Hepatocyte (in vitro differentiated cells): Measurements from ENCODE around the gene STK38. TPM values are rescaled to one million over a fixed set of nuclear protein-coding genes. Genes with fewer than 3 reads are reported as not detected.

Experiments used
- DNase-seq: peaks from one replicate; pipeline ENCODE4 v3.0.0-alpha.2; 2016; ENCODE audit warnings: low spot score
- H2AFZ ChIP-seq: fragments of 200-600 bp; sonication (generic); 2 replicates; pipeline ENCODE4 v1.6.0; 2016; ENCODE audit warnings: antibody characterized with exemption, mild to moderate bottlenecking
- H3K27ac ChIP-seq: fragments of 200-600 bp; sonication (generic); 2 replicates; pipeline ENCODE4 v1.5.1; 2016; ENCODE audit warnings: mild to moderate bottlenecking
- H3K27me3 ChIP-seq: fragments of 200-600 bp; sonication (generic); 2 replicates; pipeline ENCODE4 v1.6.1; 2016
- H3K36me3 ChIP-seq: fragments of 200-600 bp; sonication (generic); replicated peaks from 2 replicates; pipeline ENCODE4 v1.5.1; 2016; ENCODE audit warnings: low read depth; ENCODE audit not compliant: insufficient read depth
- H3K4me1 ChIP-seq: fragments of 200-600 bp; sonication (generic); 2 replicates; pipeline ENCODE4 v1.5.1; 2016; ENCODE audit warnings: mild to moderate bottlenecking, moderate library complexity; ENCODE audit not compliant: insufficient read depth
- H3K4me2 ChIP-seq: fragments of 200-600 bp; sonication (generic); 2 replicates; pipeline ENCODE4 v1.6.0; 2016
- H3K4me3 ChIP-seq: fragments of 200-600 bp; sonication (generic); 2 replicates; pipeline ENCODE4 v1.5.1; 2016; ENCODE audit warnings: mild to moderate bottlenecking
- H3K79me2 ChIP-seq: fragments of 200-600 bp; sonication (generic); 2 replicates; pipeline ENCODE4 v1.6.0; 2017; ENCODE audit warnings: mild to moderate bottlenecking
- H3K9me2 ChIP-seq: fragments of 200-600 bp; sonication (generic); replicated peaks from 2 replicates; pipeline ENCODE4 v1.6.0; 2017; ENCODE audit warnings: mild to moderate bottlenecking; ENCODE audit not compliant: insufficient read depth
- H3K9me3 ChIP-seq: fragments of 200-600 bp; sonication (generic); 2 replicates; pipeline ENCODE4 v1.5.1; 2016; ENCODE audit warnings: low read depth, mild to moderate bottlenecking
- H4K20me1 ChIP-seq: fragments of 200-600 bp; sonication (generic); 2 replicates; pipeline ENCODE4 v1.6.0; 2016; ENCODE audit warnings: mild to moderate bottlenecking; ENCODE audit not compliant: insufficient read depth, poor library complexity, severe bottlenecking
- CTCF ChIP-seq: fragments of 200-600 bp; sonication (generic); IDR thresholded peaks from 2 replicates; pipeline ENCODE4 v1.5.1; 2016; ENCODE audit warnings: antibody characterized with exemption, mild to moderate bottlenecking; ENCODE audit not compliant: poor library complexity
- EZH2 ChIP-seq: fragments of 200-600 bp; sonication (generic); IDR thresholded peaks from 2 replicates; pipeline ENCODE4 v1.6.1; 2016; ENCODE audit warnings: antibody characterized with exemption, mild to moderate bottlenecking, borderline replicate concordance
- EZH2phosphoT487 ChIP-seq: fragments of 200-600 bp; sonication (generic); IDR thresholded peaks from one replicate; pipeline ENCODE4 v1.6.1; 2018; ENCODE audit warnings: antibody characterized with exemption, mild to moderate bottlenecking, low read depth, moderate library complexity; ENCODE audit not compliant: unreplicated experiment, severe bottlenecking
- WGBS: methylation state at CpG from one replicate; pipeline ENCODE4 v1.1.6; 2016; ENCODE audit warnings: low lambda C conversion rate; ENCODE audit errors: missing lambda C conversion rate; 5-methylcytosine and 5-hydroxymethylcytosine counted together
- polyA plus RNA-seq: library from polyadenylated mRNA; unstranded; fragments of >200 nt; fragmentation: Nextera tagmentation; extraction: Ambion mirVana; gene quantifications from 2 replicates; pipeline ENCODE4 v1.2.1, GENCODE V29; 2016
- total RNA-seq: library from RNA; depleted of rRNA; stranded (reverse); fragments of >200 nt; gene quantifications from 2 replicates; pipeline ENCODE4 v1.2.3, GENCODE V29; 2014

Gene STK38
- total and polyA plus RNA-seq, 2 experiments from 2014 or later, result 27.7 to 39.1 TPM

- WGBS, result 100% methylated on average over 1 of the region's 2 CpGs
- TF ChIP-seq EZH2 (no peak), EZH2phosphoT487 (no peak)
- DNase-seq, result no peak
- Histone ChIP-seq H3K79me2 (peaks cover 8% of the 10 kb centered on the region), H2AFZ (no peak overlapping the region), H3K9me2 (no peaks in the 10 kb centered on the region), H4K20me1 (no peaks in the 10 kb centered on the region), H3K4me1 (no peaks in the 10 kb centered on the region), H3K27me3 (no peaks in the 10 kb centered on the region), H3K27ac (no peak overlapping the region), H3K4me2 (no peak overlapping the region), H3K4me3 (no peak overlapping the region), H3K36me3 (no peaks in the 10 kb centered on the region), H3K9me3 (no peaks in the 10 kb centered on the region)
These were observed 69.2 kb downstream of the STK38 start for GRCh38 chr6:36478051-36478526.

GRCh38 chr6:36469946-36470345 lies 77.3 kb downstream of the STK38 start:
- no peak for DNase-seq
- Histone ChIP-seq H2AFZ (no peak overlapping the region), H3K79me2 (peaks cover 73% of the 10 kb centered on the region), H3K4me2 (no peak overlapping the region), H3K4me1 (no peaks in the 10 kb centered on the region), H3K36me3 (no peaks in the 10 kb centered on the region), H3K9me2 (no peaks in the 10 kb centered on the region), H3K9me3 (no peaks in the 10 kb centered on the region), H3K27me3 (no peaks in the 10 kb centered on the region), H3K4me3 (no peak overlapping the region), H3K27ac (no peak overlapping the region), H4K20me1 (peaks cover 23% of the 10 kb centered on the region)
- WGBS, result 91% methylated on average over 3 of the region's 3 CpGs
- no peak for TF ChIP-seq EZH2
- no peak for TF ChIP-seq CTCF
- no peak for TF ChIP-seq EZH2phosphoT487

DNA sequence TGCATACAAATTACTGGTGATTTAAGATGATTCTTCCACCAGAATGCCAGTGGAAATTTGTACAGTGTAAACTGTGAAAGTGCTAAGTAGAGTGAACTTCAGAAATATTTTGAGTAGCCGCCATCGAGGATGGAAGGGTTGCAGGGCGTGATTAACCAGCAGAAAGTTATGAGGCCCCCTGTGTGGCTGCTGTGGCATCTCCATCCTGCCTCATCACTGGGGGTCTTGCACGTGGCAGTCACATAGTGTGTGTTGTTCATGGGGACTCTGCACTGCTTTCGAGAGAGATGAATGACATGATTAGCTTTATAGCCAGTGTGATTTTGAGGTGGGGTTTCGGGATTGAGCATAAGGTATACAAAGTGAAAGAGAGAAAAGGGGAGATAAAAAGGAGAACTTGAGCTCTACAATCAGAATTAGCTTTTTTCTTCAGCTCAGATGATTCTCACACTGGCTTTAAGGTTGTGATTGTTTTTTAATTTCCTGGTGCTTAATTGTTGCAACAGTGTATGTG lies 78.1 kb downstream of the STK38 start:
- Histone ChIP-seq H3K9me2 (no peaks in the 10 kb centered on the region), H3K36me3 (no peaks in the 10 kb centered on the region), H3K4me2 (no peak overlapping the region), H4K20me1 (peaks cover 23% of the 10 kb centered on the region), H3K9me3 (no peaks in the 10 kb centered on the region), H3K27ac (no peak overlapping the region), H3K27me3 (no peaks in the 10 kb centered on the region), H2AFZ (no peak overlapping the region), H3K4me3 (no peak overlapping the region), H3K79me2 (peaks cover 77% of the 10 kb centered on the region), H3K4me1 (no peaks in the 10 kb centered on the region)
- TF ChIP-seq CTCF (no peak), EZH2 (no peak), EZH2phosphoT487 (no peak)
- 78% methylated on average over 6 of the region's 6 CpGs for WGBS
- DNase-seq, result no peak

DNA sequence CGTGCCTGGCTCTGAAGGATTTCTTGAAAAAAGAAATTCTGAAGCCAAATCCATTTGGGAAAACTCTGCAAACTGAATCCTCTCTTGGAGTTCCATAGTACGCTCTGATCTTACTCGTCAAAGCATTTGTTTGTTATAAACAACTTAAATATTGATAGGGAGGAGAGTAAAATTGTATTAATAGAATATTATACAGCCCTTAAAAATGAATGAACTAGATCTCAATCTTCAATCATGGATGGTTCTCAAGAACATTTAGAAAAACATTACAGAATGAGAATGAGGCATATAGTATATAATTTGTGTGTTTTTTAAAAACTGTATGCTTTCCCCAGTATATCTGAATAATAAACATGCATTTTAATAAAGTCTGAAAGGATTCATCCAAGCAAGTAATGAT lies 79.7 kb downstream of the STK38 start:
- no peak for DNase-seq
- Histone ChIP-seq H3K4me2 (no peak overlapping the region), H3K36me3 (no peaks in the 10 kb centered on the region), H3K27ac (no peak overlapping the region), H4K20me1 (peaks cover 23% of the 10 kb centered on the region), H3K4me3 (no peak overlapping the region), H2AFZ (no peak overlapping the region), H3K79me2 (peaks cover 91% of the 10 kb centered on the region), H3K4me1 (no peaks in the 10 kb centered on the region), H3K27me3 (no peaks in the 10 kb centered on the region), H3K9me3 (no peaks in the 10 kb centered on the region), H3K9me2 (no peaks in the 10 kb centered on the region)
- WGBS, result 100% methylated on average over 3 of the region's 3 CpGs
- TF ChIP-seq EZH2phosphoT487 (no peak), EZH2 (no peak)
